Osteoblast (primary cell): ENCODE results near the gene C19orf67. TPM values are rescaled to one million over a fixed set of nuclear protein-coding genes. Genes with fewer than 3 reads are reported as not detected.

Source experiments
- DNase-seq: peaks from one replicate; pipeline ENCODE4 v3.0.0; 2011; ENCODE audit warnings: low spot score, mixed read lengths; ENCODE audit not compliant: insufficient read length; ENCODE audit errors: missing footprints
- H2AFZ ChIP-seq: 2 replicates; pipeline ENCODE4 v1.6.0; 2011; ENCODE audit warnings: mild to moderate bottlenecking, low read length
- H3K27ac ChIP-seq: 2 replicates; pipeline ENCODE4 v1.5.1; 2011; ENCODE audit warnings: mild to moderate bottlenecking, low read depth, low read length, moderate library complexity
- H3K27me3 ChIP-seq: 2 replicates; pipeline ENCODE4 v1.6.0; 2012; ENCODE audit warnings: mild to moderate bottlenecking, control low read depth, inconsistent platforms, low read length, moderate library complexity; ENCODE audit not compliant: insufficient read depth
- H3K36me3 ChIP-seq: 2 replicates; pipeline ENCODE4 v1.5.1; 2011; ENCODE audit warnings: mild to moderate bottlenecking, low read length, control low read depth, moderate library complexity; ENCODE audit not compliant: insufficient read depth
- H3K4me1 ChIP-seq: 2 replicates; pipeline ENCODE4 v1.5.1; 2011; ENCODE audit warnings: mild to moderate bottlenecking, low read length, control low read depth, moderate library complexity; ENCODE audit not compliant: insufficient read depth
- H3K4me2 ChIP-seq: 2 replicates; pipeline ENCODE4 v1.6.0; 2011; ENCODE audit warnings: mild to moderate bottlenecking, low read length; ENCODE audit not compliant: insufficient read depth
- H3K4me3 ChIP-seq: fragments of 200-600 bp; sonication (generic); 3 replicates; pipeline ENCODE4 v1.5.1; 2012; ENCODE audit warnings: mild to moderate bottlenecking, low read length, inconsistent platforms; ENCODE audit not compliant: insufficient read depth
- H3K79me2 ChIP-seq: 2 replicates; pipeline ENCODE4 v1.6.0; 2012; ENCODE audit warnings: mild to moderate bottlenecking, low read length, control low read depth, inconsistent platforms; ENCODE audit not compliant: insufficient read depth
- H3K9me3 ChIP-seq: 2 replicates; pipeline ENCODE4 v1.5.1; 2011; ENCODE audit warnings: low read depth, low read length, control low read depth
- H4K20me1 ChIP-seq: 2 replicates; pipeline ENCODE4 v1.6.0; 2012; ENCODE audit warnings: mild to moderate bottlenecking, low read length, control low read depth; ENCODE audit not compliant: insufficient read depth
- CTCF ChIP-seq: IDR thresholded peaks from 2 replicates; pipeline ENCODE4 v1.5.1; 2011; ENCODE audit warnings: mild to moderate bottlenecking, low read depth, low read length, moderate library complexity; ENCODE audit errors: extremely low read depth
- total RNA-seq: library from RNA; depleted of rRNA; stranded (reverse); fragments of >200 nt; gene quantifications from 2 replicates; pipeline ENCODE4 v1.2.3, GENCODE V29; 2012

The C19orf67 gene
- total RNA-seq, 1 donor: not detected

GRCh38 chr19:14103310-14103709 is 17.7 kb upstream of the C19orf67 start:
- H3K9me3 ChIP-seq: no peaks in the 10 kb centered on the region
- H3K4me2 ChIP-seq: no peak overlapping the region
- H3K4me1 ChIP-seq: peaks cover 10% of the 10 kb centered on the region
- H2AFZ ChIP-seq: no peak overlapping the region
- peaks cover 48% of the 10 kb centered on the region for H3K36me3 ChIP-seq
- no peak overlapping the region for H3K27ac ChIP-seq
- peaks cover 4% of the 10 kb centered on the region for H4K20me1 ChIP-seq
- no peaks in the 10 kb centered on the region for H3K27me3 ChIP-seq
- H3K4me3 ChIP-seq: no peak overlapping the region
- TF ChIP-seq CTCF: no peak
- peaks cover 9% of the 10 kb centered on the region for H3K79me2 ChIP-seq
- DNase-seq: peak; percentile 17

- H3K4me1 ChIP-seq: peaks cover 10% of the 10 kb centered on the region
- DNase-seq: peak; percentile 56
- H3K27ac ChIP-seq: peak overlapping the region; percentile 58
- H3K36me3 ChIP-seq: peaks cover 53% of the 10 kb centered on the region
- no peak overlapping the region for H2AFZ ChIP-seq
- H4K20me1 ChIP-seq: peaks cover under 1% of the 10 kb centered on the region
- no peaks in the 10 kb centered on the region for H3K9me3 ChIP-seq
- no peaks in the 10 kb centered on the region for H3K27me3 ChIP-seq
- TF ChIP-seq CTCF: no peak
- H3K4me2 ChIP-seq: no peak overlapping the region
- no peak overlapping the region for H3K4me3 ChIP-seq
- H3K79me2 ChIP-seq: peaks cover 5% of the 10 kb centered on the region
Measured at GRCh38 chr19:14102756-14103155, 17.2 kb upstream of the C19orf67 start.

- Histone ChIP-seq H3K27me3 (no peaks in the 10 kb centered on the region), H4K20me1 (no peaks in the 10 kb centered on the region), H3K9me3 (no peaks in the 10 kb centered on the region), H3K36me3 (peaks cover 57% of the 10 kb centered on the region), H3K4me1 (peaks cover 10% of the 10 kb centered on the region), H2AFZ (no peak overlapping the region), H3K79me2 (no peaks in the 10 kb centered on the region), H3K27ac (peak overlapping the region; percentile 58), H3K4me3 (no peak overlapping the region), H3K4me2 (no peak overlapping the region)
- TF ChIP-seq CTCF: no peak
- peak; percentile 86 for DNase-seq
Measured at GRCh38 chr19:14102102-14102696, 16.6 kb upstream of the C19orf67 start.

GRCh38 chr19:14101003-14101545 is 15.5 kb upstream of the C19orf67 start:
- Histone ChIP-seq H3K27ac (no peak overlapping the region), H3K4me1 (peaks cover 10% of the 10 kb centered on the region), H4K20me1 (no peaks in the 10 kb centered on the region), H3K4me2 (no peak overlapping the region), H3K36me3 (peaks cover 59% of the 10 kb centered on the region), H3K9me3 (no peaks in the 10 kb centered on the region), H3K27me3 (no peaks in the 10 kb centered on the region), H3K79me2 (no peaks in the 10 kb centered on the region), H3K4me3 (no peak overlapping the region), H2AFZ (no peak overlapping the region)
- DNase-seq: peak; percentile 8
- TF ChIP-seq CTCF: no peak
